Neural progenitor cell (in vitro differentiated cells): ENCODE data around the gene XPO5.

Experiments used
- CTCF ChIP-seq: fragments of 200-600 bp; sonication (generic); IDR thresholded peaks from 2 replicates; pipeline ENCODE4 v1.5.1; 2017; ENCODE audit warnings: antibody characterized with exemption, mild to moderate bottlenecking
- EZH2phosphoT487 ChIP-seq: fragments of 200-600 bp; sonication (generic); IDR thresholded peaks from 2 replicates; pipeline ENCODE4 v1.6.1; 2017; ENCODE audit warnings: antibody characterized with exemption

GRCh38 chr6:43575105-43575771, 600 bp downstream of the XPO5 start:
- TF ChIP-seq CTCF: no peak
- TF ChIP-seq EZH2phosphoT487: no peak
